OCI-M1 (cell line): ENCODE measurements around the gene ATP6V1G2.

ENCODE experiments used
- DNase-seq: peaks from one replicate; lab custom pipeline; 2025; lab: John Stamatoyannopoulos, UW

ATP6V1G2 gene

GRCh38 chr6:31547727-31548543 lies 1.5 kb upstream of the ATP6V1G2 start:
- no peak for DNase-seq

DNA sequence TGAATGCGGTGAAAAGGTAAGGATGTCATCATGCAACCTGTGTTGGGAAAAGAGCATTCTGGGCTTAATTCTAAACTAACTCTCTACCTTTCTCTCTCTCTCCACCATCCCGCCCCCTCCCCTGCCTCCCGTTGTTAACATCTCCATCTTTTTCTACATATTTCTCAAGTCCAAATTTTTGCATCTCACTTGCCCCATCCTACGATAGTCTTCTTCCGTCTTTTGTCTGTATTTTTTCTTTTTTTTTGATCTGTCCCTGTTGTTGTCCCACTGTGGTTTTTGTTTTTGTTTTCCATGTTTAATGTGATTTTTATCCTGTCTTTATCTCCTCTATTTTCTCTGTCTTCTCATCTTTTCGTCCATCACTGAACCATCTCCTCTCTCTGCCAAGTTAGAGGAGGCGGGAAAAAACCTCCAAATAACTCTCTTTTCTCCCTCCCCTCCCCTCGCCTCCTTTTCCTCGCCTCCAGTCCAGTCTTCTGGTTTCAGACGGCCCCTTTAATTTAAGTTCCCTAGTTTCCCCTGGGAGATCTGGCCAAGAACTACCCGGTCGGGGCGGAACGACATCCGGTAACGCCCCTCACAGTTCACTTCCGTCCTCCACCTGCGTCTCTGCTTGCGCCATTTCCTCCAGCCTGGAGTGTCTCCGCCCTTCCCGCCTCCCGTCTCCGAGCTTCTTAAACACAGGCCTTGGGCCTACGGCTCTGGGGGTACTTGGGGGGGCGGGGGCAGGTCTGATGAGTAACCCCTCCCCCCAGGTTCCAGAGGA lies 734 bp upstream of the ATP6V1G2 start, which contains the start of gene NFKBIL1:
Gene NFKBIL1, plus strand, starts transcription at position 651 of the 769 bp plus-strand sequence. Its CDS starts 87 bp downstream, at position 738.
- peak; percentile 99 for DNase-seq

DNA sequence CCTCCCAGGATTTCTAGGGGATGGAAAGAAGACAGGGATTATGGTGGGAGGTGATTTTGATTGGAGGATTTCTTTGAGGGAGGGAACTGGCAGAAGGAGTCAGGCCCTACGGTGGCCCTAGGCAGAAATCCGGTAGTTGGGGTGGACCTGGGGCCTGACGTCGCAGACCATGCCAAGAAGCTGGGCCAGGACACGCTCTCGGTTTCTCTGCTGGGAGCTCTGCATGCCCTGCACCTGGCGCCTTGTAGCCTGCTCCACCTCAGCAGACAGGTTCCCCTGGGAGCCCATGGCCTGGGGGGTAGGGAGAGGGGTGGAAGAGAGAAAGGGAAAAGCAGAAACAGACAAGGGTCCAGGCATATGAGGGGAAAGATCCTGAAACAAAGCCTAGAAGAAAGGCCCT lies 1.1 kb downstream of the ATP6V1G2 start:
- DNase-seq = no peak

GRCh38 chr6:31544676-31545075 lies 1.7 kb downstream of the ATP6V1G2 start:
- no peak for DNase-seq

DNA sequence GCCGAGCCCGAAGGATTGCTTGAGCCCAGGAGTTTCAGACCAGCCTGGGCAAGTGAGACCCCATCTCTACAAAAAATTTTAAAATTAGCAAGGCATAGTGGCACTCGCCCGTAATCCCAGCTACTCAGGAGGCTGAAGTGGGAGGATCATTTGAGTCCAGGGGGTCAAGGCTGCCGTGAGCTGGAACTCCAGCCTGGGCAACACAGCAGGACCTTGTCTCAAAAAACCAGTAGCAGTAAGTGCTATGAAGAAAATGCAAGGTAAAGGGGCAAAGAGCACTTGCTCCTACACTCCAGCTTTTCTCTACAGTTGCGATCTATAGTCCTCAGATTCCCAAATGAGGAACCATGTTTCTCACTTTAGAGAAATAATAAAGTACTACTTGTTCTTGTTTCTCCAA lies 2.8 kb downstream of the ATP6V1G2 start:
- no peak for DNase-seq

DNA sequence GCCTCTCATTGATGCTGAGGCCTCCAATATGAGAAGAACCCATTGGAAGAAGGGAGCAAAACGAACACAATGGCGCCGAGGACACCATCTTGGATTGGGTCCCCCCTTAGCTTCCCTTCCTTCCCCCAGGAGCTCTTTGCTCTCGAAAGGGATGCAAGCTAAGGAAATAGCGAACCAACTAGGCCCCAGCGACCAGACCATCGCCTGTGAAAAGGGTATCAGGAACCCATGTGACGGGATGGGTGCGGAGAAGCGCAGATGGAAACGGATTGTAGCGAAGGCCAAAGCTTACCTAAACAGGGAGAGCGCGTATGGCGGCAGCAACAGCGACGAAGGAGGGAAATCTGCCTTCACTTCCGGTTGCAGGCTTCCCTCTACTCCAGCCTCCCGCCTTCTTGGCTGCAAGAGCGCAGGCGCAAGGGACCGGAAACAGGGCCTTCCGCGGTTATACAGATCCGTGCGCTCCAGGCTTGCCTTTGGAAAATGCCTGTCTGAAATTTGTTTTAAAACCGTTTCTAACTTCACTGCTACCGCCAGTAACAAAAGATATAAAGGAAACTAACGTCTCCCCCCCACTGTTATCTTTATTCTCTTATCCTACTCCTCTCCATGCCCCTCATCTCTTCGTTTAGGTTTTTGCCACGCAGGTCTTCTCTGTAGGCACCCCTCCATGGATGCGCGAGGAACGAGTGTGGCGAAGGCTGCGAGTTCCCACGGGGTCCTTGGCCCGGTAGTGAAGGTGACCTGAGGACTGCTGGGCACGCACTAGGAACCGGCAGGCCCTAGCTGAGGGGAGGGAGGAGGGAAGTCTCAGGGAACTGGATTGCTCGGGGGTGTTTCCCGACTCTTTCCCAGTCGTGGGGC lies 4.5 kb downstream of the ATP6V1G2 start, which contains the start of gene DDX39B:
Gene DDX39B, minus strand, starts transcription at position 346 of the 864 bp plus-strand sequence. CDS start 1,471 bp downstream, outside the sequence.
- DNase-seq = peak; percentile 99

- DNase-seq = peak; percentile 82
Observed at GRCh38 chr6:31541059-31541657, 5.2 kb downstream of the ATP6V1G2 start.

GRCh38 chr6:31540640-31541039 lies 5.8 kb downstream of the ATP6V1G2 start:
- DNase-seq = no peak

DNA sequence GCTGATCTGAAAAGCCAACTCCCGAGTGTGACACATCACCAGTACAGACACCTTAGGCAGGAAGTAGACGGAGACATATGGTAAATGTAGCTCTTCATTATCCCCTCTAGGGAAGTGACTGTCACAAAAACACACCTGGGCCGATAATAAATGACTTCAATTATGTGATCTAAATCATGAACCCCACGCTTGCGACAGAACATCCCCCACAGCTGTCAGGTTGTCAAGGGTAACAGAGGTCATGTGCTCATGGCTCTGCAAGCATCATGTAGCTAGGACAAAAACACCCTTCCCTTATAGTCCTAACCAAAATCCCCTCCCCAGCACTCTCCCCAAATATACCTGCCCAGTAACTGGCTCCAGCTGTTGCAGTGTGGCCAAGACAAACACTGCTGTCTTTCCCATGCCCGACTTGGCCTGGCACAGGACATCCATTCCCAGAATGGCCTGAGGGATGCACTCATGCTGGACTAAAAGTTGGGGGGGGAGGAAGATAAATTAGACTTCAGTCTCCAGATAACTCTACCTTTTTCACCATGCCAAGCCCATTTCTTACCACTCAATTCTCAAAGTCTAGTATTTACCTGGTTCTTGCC lies 7.5 kb downstream of the ATP6V1G2 start:
- no peak for DNase-seq

GRCh38 chr6:31535538-31536324 lies 10.7 kb downstream of the ATP6V1G2 start:
- no peak for DNase-seq

DNA sequence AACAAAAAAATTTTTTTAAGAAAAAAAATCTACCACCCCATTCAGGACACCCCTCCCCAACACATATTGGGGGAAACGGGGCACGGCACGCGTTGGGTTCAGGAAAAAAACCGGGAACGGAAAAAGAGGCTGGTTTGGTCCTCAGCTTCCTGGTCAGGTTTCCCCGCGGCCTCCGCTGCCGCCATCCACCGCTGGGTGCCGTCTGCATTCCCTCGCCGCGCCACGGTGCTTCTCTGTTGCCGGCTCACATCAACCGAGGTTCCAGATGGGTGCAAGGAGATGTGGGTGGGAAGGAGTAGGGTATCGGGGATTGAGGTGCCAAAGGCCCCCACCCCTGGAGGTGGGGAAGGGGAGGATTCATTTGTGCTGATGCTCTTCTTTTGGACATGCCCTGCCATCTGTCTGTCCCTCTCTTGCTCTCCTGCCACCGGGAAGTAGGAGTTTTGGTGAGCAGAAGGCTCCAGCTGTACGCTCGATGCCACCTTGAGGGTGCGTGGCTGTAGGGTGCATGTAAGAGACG lies 11.8 kb downstream of the ATP6V1G2 start:
- no peak for DNase-seq

DNA sequence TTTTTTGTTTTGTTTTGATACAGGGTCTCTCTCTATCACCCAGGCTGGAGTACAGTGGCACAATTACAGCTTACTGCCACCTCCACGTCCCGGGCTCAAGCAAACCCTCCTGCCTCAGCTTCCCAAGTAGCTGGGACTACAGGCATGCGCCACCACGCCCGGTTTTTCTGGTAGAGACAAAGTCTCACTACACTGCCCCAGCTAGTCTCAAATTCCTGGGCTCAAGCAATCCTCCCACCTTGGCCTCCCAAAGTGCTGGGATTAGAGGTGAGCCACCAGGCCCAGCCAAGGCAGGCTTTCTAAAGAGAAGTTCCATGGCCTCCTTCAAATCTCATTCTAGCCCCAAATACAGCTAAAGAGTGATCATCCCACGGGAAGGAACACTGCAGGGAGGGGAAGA lies 12.4 kb downstream of the ATP6V1G2 start:
- DNase-seq = no peak

GRCh38 chr6:31533455-31533841 lies 13.0 kb downstream of the ATP6V1G2 start:
- DNase-seq = no peak

DNA sequence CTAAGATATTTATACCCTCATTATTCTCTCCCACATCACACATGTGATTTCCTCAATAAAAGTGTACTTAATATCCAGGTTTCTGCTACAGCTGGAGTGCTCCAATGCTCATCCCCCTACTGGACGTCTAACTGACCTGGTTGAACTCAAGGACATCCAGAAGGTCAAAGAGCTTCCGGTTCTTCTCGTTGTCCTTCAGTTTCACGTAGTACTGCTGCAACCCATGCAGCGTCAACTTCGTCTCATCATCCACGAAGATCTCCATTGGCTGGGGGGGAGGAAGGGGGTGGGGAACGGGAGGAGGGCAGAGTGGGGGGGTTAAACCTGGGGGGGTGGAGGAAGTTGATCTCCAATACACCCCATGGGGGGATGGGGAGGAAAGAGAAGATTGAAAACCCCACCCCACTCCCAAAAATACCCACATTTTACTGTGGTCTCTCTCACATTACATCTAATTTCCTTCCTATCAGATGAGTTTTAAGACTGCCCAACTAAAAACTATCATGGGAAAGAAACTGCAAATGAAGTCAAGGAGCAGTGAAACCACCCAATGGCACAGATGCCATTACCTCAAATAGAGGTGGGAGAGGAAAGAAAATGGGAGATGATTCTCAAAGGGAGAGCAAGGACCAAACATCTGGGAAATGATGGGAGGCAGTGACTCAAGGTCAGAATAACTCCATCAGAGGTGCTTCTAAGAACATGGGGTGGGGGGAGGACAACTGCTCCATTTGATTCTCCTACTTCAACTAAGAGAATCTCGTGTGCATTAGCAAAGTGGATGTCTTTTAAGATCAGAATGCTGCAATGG lies 13.6 kb downstream of the ATP6V1G2 start:
- DNase-seq = no peak

DNA sequence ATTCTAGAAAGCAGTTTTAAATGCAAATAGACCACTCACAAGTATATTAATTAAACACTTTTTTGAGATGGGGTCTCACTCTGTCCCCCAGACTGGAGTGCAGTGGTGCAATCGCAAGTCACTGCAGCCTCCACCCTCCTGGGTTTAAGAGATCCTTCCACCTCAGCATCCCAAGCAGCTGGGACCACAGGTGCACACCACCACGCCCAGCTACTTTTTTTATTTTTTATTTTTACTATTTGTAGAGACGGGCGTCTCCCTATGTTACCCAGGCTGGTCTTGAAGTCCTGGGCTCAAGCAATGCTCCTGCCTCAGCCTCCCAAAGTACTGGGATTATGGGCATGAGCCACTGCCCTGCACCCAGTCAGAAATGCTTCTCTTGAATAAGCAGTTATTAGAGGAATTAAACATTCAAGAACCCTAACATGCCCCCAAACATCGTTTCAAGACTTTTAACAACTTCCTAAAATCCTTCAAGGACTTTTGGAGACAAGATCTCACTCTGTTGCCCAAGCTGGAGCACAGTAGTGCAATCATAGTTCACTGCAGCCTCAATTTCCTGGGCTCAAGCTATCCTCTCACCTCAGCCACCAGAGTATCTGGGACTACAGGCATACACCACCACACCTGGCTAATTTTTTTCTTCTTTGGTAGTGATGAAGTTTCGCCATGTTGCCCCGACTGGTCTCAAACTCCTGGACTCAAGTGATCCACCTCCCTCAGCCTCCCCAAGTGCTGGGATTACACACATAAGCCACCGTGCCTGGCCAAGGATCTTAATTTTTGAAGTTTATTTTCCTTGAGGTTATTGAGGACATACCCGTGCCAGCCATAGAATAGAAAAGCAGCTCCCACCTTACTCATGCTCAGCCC lies 14.4 kb downstream of the ATP6V1G2 start:
- no peak for DNase-seq

DNA sequence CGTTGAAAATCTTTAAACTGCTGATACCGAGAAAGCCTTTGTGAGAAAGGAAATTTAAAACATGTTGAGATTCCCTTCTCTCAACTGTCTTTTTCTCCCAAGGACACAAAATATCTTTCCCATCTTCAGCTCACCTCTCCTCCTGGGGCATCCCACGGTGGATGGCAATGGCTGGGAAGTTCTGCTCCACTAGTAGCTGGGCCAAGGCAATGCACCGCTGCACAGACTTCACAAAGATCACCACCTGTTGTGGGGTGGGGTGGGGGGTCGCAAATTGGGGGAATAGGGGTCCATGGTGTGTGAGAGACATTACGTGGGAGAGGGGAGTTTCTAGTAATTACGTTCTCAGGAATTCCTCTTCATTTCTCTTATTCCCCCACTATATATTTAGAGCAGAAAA lies 15.2 kb downstream of the ATP6V1G2 start:
- no peak for DNase-seq

GRCh38 chr6:31530659-31531058 lies 15.7 kb downstream of the ATP6V1G2 start:
- no peak for DNase-seq
